Vagina (tissue), 2 donors: ENCODE results near the gene MRPS35. TPM values are rescaled to one million over a fixed set of nuclear protein-coding genes. Genes with fewer than 3 reads are reported as not detected.

Source experiments
- DNase-seq, 2 donors: peaks; one replicate each; pipeline ENCODE4 v3.0.0-alpha.2; 2017; ENCODE audit errors: extremely low spot score in 2 of 2
- H3K27ac ChIP-seq: fragments of 200-600 bp; sonication (generic); one replicate; pipeline ENCODE4 v1.5.1; 2019
- H3K27me3 ChIP-seq: fragments of 200-600 bp; sonication (generic); one replicate; pipeline ENCODE4 v1.5.1; 2019
- H3K36me3 ChIP-seq, 2 donors: fragments of 200-600 bp; sonication (generic); one replicate each; pipeline ENCODE4 v1.5.1; 2017 to 2019
- H3K4me1 ChIP-seq: fragments of 200-600 bp; sonication (generic); one replicate; pipeline ENCODE4 v1.5.1; 2019
- H3K4me3 ChIP-seq, 2 donors: fragments of 200-600 bp; sonication (generic); 1 replicate in 1 of 2; 2 replicates in 1 of 2; pipeline ENCODE4 v1.5.1; 2016 to 2019
- H3K9me3 ChIP-seq: fragments of 200-600 bp; sonication (generic); one replicate; pipeline ENCODE4 v1.5.1; 2019
- CTCF ChIP-seq, 3 experiments: fragments of 450-650 bp in 2 of 3; fragments of 200-600 bp in 1 of 3; sonication (generic) in 1 of 3; IDR thresholded peaks; one replicate each; pipeline ENCODE4 v1.5.1; 2017 to 2019; ENCODE audit warnings: antibody characterized with exemption in 3 of 3, mild to moderate bottlenecking in 2 of 3, moderate library complexity in 2 of 3
- POLR2A ChIP-seq, 2 donors: fragments of 450-650 bp; IDR thresholded peaks; one replicate each; pipeline ENCODE4 v1.6.1; 2017; ENCODE audit warnings: antibody characterized with exemption in 2 of 2, mild to moderate bottlenecking in 2 of 2, moderate library complexity in 2 of 2
- POLR2AphosphoS5 ChIP-seq, 2 donors: sonication (generic); formaldehyde crosslinking; IDR thresholded peaks; one replicate each; pipeline ENCODE4 v1.9.0; 2017; ENCODE audit warnings: antibody characterized with exemption in 2 of 2, mild to moderate bottlenecking in 2 of 2, low read depth in 1 of 2; ENCODE audit not compliant: insufficient read depth in 1 of 2
- intact Hi-C: fragments of 100-400 bp; cut with DNase I; formaldehyde crosslinking; loops from one replicate; pipeline ENCODE4 v1.15.1; 2023
- total RNA-seq: library from RNA; depleted of rRNA; stranded (reverse); fragments of >200 nt; gene quantifications from one replicate; pipeline ENCODE4 v1.2.3, GENCODE V29; 2016

The MRPS35 gene
- total RNA-seq, 1 donor from 2014 or later = 25.3 TPM

- intact Hi-C loops = no loop called here
- H3K9me3 ChIP-seq = no peaks in the 10 kb centered on the region
- no peaks in the 10 kb centered on the region for H3K4me1 ChIP-seq
- no peak for TF ChIP-seq POLR2A (IDR thresholded peaks at IDR 0.05)
- TF ChIP-seq CTCF (IDR thresholded peaks at IDR 0.05) = no peak
- no peak for TF ChIP-seq POLR2AphosphoS5 (IDR thresholded peaks at IDR 0.05; ENCODE audit: insufficient read depth in 1 of 2, low read depth in 1 of 2)
- H3K27ac ChIP-seq = no peak overlapping the region
- H3K36me3 ChIP-seq = no peaks in the 10 kb centered on the region
- DNase-seq = no peak
- H3K4me3 ChIP-seq = no peak overlapping the region
- no peaks in the 10 kb centered on the region for H3K27me3 ChIP-seq
Measured at GRCh38 chr12:27772328-27773049, 61.9 kb downstream of the MRPS35 start.

GRCh38 chr12:27777141-27777540, 66.5 kb downstream of the MRPS35 start:
- intact Hi-C loops = no loop called here
- Histone ChIP-seq H3K36me3 (no peaks in the 10 kb centered on the region), H3K4me3 (no peak overlapping the region), H3K9me3 (no peaks in the 10 kb centered on the region), H3K27ac (no peak overlapping the region), H3K27me3 (no peaks in the 10 kb centered on the region), H3K4me1 (peaks cover 16% of the 10 kb centered on the region)
- no peak for TF ChIP-seq POLR2AphosphoS5 (IDR thresholded peaks at IDR 0.05; ENCODE audit: insufficient read depth in 1 of 2, low read depth in 1 of 2)
- TF ChIP-seq CTCF (IDR thresholded peaks at IDR 0.05) = no peak
- TF ChIP-seq POLR2A (IDR thresholded peaks at IDR 0.05) = no peak
- DNase-seq = no peak

- TF ChIP-seq POLR2AphosphoS5 (IDR thresholded peaks at IDR 0.05; ENCODE audit: insufficient read depth in 1 of 2, low read depth in 1 of 2) = no peak
- TF ChIP-seq CTCF (IDR thresholded peaks at IDR 0.05) = no peak
- TF ChIP-seq POLR2A (IDR thresholded peaks at IDR 0.05) = no peak
- Histone ChIP-seq H3K4me1 (peaks cover 25% of the 10 kb centered on the region), H3K27ac (no peak overlapping the region), H3K36me3 (no peaks in the 10 kb centered on the region), H3K27me3 (no peaks in the 10 kb centered on the region), H3K4me3 (no peak overlapping the region), H3K9me3 (no peaks in the 10 kb centered on the region)
- intact Hi-C loops = no loop called here
- no peak for DNase-seq
Measured at GRCh38 chr12:27778206-27778605, 67.6 kb downstream of the MRPS35 start.

GRCh38 chr12:27779416-27779919, 68.8 kb downstream of the MRPS35 start:
- TF ChIP-seq CTCF (IDR thresholded peaks at IDR 0.05) (no peak), POLR2A (IDR thresholded peaks at IDR 0.05) (no peak), POLR2AphosphoS5 (IDR thresholded peaks at IDR 0.05; ENCODE audit: insufficient read depth in 1 of 2, low read depth in 1 of 2) (no peak)
- Histone ChIP-seq H3K27ac (peak overlapping the region; percentile 86), H3K36me3 (no peaks in the 10 kb centered on the region), H3K4me1 (peaks cover 25% of the 10 kb centered on the region), H3K27me3 (no peaks in the 10 kb centered on the region), H3K9me3 (no peaks in the 10 kb centered on the region), H3K4me3 (peak overlapping the region; percentile 68 to 89)
- intact Hi-C loops = no loop called here
- DNase-seq = no peak

GRCh38 chr12:27779920-27780611, 69.4 kb downstream of the MRPS35 start, which contains the start of the genes KLHL42 and MANSC4:
Gene KLHL42 (plus strand): TSS chr12:27780233. CDS start chr12:27780331, 98 bp downstream.
Gene MANSC4 (minus strand): TSS chr12:27780236. CDS start chr12:27771276, 8,960 bp downstream.
- no peak for DNase-seq
- peaks cover 29% of the 10 kb centered on the region for H3K4me1 ChIP-seq
- no peaks in the 10 kb centered on the region for H3K36me3 ChIP-seq
- H3K9me3 ChIP-seq = no peaks in the 10 kb centered on the region
- peak within 1 kb of the TSS; percentile 68 to 89 for H3K4me3 ChIP-seq
- intact Hi-C loops = no loop called here
- no peaks in the 10 kb centered on the region for H3K27me3 ChIP-seq
- H3K27ac ChIP-seq = peak within 1 kb of the TSS; percentile 86
- TF ChIP-seq POLR2A (IDR thresholded peaks at IDR 0.05) (peak in 1 of 2 donors; percentile 20), POLR2AphosphoS5 (IDR thresholded peaks at IDR 0.05; ENCODE audit: insufficient read depth in 1 of 2, low read depth in 1 of 2) (peak in 1 of 2 donors; percentile 12), CTCF (IDR thresholded peaks at IDR 0.05) (no peak)
